Breast epithelium (tissue), 3 donors: Measurements from ENCODE around the gene KIAA1217.

Experiments
- POLR2AphosphoS5 ChIP-seq, 3 donors: sonication (generic); formaldehyde crosslinking; IDR thresholded peaks; one replicate each; pipeline ENCODE4 v1.6.1; 2017; ENCODE audit warnings: antibody characterized with exemption in 3 of 3
- TF ChIP-seq, protein P1 (sequence below), 3 donors: fragments of 450-650 bp; IDR thresholded peaks; one replicate each; pipeline ENCODE4 v1.5.1; 2016 to 2017; ENCODE audit warnings: antibody characterized with exemption in 3 of 3, mild to moderate bottlenecking in 3 of 3, moderate library complexity in 3 of 3

- TF ChIP-seq POLR2AphosphoS5 (IDR thresholded peaks at IDR 0.05), result no peak
- TF ChIP-seq, protein P1, sequence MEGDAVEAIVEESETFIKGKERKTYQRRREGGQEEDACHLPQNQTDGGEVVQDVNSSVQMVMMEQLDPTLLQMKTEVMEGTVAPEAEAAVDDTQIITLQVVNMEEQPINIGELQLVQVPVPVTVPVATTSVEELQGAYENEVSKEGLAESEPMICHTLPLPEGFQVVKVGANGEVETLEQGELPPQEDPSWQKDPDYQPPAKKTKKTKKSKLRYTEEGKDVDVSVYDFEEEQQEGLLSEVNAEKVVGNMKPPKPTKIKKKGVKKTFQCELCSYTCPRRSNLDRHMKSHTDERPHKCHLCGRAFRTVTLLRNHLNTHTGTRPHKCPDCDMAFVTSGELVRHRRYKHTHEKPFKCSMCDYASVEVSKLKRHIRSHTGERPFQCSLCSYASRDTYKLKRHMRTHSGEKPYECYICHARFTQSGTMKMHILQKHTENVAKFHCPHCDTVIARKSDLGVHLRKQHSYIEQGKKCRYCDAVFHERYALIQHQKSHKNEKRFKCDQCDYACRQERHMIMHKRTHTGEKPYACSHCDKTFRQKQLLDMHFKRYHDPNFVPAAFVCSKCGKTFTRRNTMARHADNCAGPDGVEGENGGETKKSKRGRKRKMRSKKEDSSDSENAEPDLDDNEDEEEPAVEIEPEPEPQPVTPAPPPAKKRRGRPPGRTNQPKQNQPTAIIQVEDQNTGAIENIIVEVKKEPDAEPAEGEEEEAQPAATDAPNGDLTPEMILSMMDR (IDR thresholded peaks at IDR 0.05), result no peak
Observed at GRCh38 chr10:24353319-24353718, 144.4 kb downstream of the KIAA1217 start.
